Panc1 (cell line): ENCODE results near the gene SDC4. TPM values are rescaled to one million over a fixed set of nuclear protein-coding genes. Genes with fewer than 3 reads are reported as not detected.

Source experiments
- ATAC-seq: fragments of 200-7000 bp; cut with Tn5 transposase; 2 replicates; pipeline ENCODE4 v1.9.1; 2020; ENCODE audit warnings: mild to moderate bottlenecking, moderate library complexity
- BruUV-seq: library from RNA; stranded (reverse); fragments of 400-500 nt; replicated peaks from 2 replicates; lab custom pipeline; 2021; lab: Mats Ljungman, UMichigan
- CTCF ChIA-PET: fragments of 300-600 bp; sonication (Branson Sonifier 250); formaldehyde crosslinking; loops from one replicate; lab custom pipeline; 2022; ENCODE audit warnings: antibody characterized with exemption; lab: Charles Lee
- POLR2A ChIA-PET: fragments of 300-600 bp; sonication (Branson Sonifier 250); formaldehyde crosslinking; loops from one replicate; lab custom pipeline; 2022; ENCODE audit warnings: antibody characterized with exemption; lab: Charles Lee
- DNase-seq: peaks from one replicate; pipeline ENCODE4 v3.0.0-alpha.2; 2010; ENCODE audit warnings: low read depth, low spot score
- H3K27ac ChIP-seq: 2 replicates; pipeline ENCODE4 v1.5.1; 2011; ENCODE audit warnings: mild to moderate bottlenecking, low read length, inconsistent platforms
- H3K27me3 ChIP-seq: fragments of 200-500 bp; sonication (Bioruptor generic); 2 replicates; pipeline ENCODE4 v1.6.0; 2014; ENCODE audit warnings: low read length, inconsistent platforms; ENCODE audit not compliant: control insufficient read depth, insufficient read depth
- H3K36me3 ChIP-seq: fragments of 200-500 bp; sonication (Bioruptor generic); 2 replicates; pipeline ENCODE4 v1.5.1; 2014; ENCODE audit warnings: inconsistent platforms, mild to moderate bottlenecking, low read length, moderate library complexity; ENCODE audit not compliant: control insufficient read depth, insufficient read depth
- H3K4me1 ChIP-seq: 2 replicates; pipeline ENCODE4 v1.5.1; 2011; ENCODE audit warnings: inconsistent platforms, mild to moderate bottlenecking, low read length, moderate library complexity; ENCODE audit not compliant: control insufficient read depth, insufficient read depth
- H3K4me3 ChIP-seq, 2 experiments: 2 replicates each; pipeline ENCODE4 v1.5.1; 2011 to 2012; ENCODE audit warnings: low read depth in 2 of 2, low read length in 2 of 2, mild to moderate bottlenecking in 2 of 2, inconsistent platforms in 1 of 2, moderate library complexity in 1 of 2
- H3K9me3 ChIP-seq: fragments of 200-500 bp; sonication (Bioruptor generic); 2 replicates; pipeline ENCODE4 v1.5.1; 2014; ENCODE audit warnings: low read depth, mild to moderate bottlenecking, inconsistent platforms, low read length, moderate library complexity; ENCODE audit not compliant: control insufficient read depth, insufficient read depth
- POLR2AphosphoS5 ChIP-seq: IDR thresholded peaks from 2 replicates; pipeline ENCODE4 v1.6.1; 2012; ENCODE audit warnings: mild to moderate bottlenecking, low read depth, low read length, moderate library complexity
- SIN3A ChIP-seq: IDR thresholded peaks from 2 replicates; pipeline ENCODE4 v1.6.1; 2012; ENCODE audit warnings: low read depth, mild to moderate bottlenecking, low read length, moderate library complexity, borderline replicate concordance; ENCODE audit not compliant: insufficient read depth
- TCF7L2 ChIP-seq: IDR thresholded peaks from 2 replicates; pipeline ENCODE4 v1.6.1; 2011; ENCODE audit warnings: mild to moderate bottlenecking, low read depth, low read length, inconsistent platforms
- in situ Hi-C: cut with HindIII; loops from 2 replicates; pipeline ENCODE4 v1.10.0; 2016; ENCODE audit warnings: low sequenced_read_pairs, low pct_unique_long_range_greater_than_20kb
- intact Hi-C: fragments of 100-400 bp; cut with micrococcal nuclease; formaldehyde crosslinking; loops from one replicate; pipeline ENCODE4 v1.10.0; 2022; ENCODE audit not compliant: unreplicated experiment
- total RNA-seq: library from RNA; stranded (reverse); gene quantifications from one replicate; pipeline ENCODE4 v1.2.1, GENCODE V29; 2021; ENCODE audit not compliant: unreplicated experiment
- TF ChIP-seq, protein P1 (sequence below), 2 experiments: IDR thresholded peaks; 2 replicates each; pipeline ENCODE4 v1.6.1; 2011 to 2012; ENCODE audit warnings: low read depth in 2 of 2, control low read depth in 1 of 2, low read length in 1 of 2, mild to moderate bottlenecking in 1 of 2, moderate library complexity in 1 of 2; ENCODE audit not compliant: insufficient read depth in 1 of 2
- TF ChIP-seq, protein P2 (sequence below): fragments of 450-650 bp; IDR thresholded peaks from 2 replicates; pipeline ENCODE4 v1.5.1; 2017; ENCODE audit warnings: mild to moderate bottlenecking

SDC4 gene
- total RNA-seq, 1 experiment from 2014 or later: 93.3 TPM

DNA sequence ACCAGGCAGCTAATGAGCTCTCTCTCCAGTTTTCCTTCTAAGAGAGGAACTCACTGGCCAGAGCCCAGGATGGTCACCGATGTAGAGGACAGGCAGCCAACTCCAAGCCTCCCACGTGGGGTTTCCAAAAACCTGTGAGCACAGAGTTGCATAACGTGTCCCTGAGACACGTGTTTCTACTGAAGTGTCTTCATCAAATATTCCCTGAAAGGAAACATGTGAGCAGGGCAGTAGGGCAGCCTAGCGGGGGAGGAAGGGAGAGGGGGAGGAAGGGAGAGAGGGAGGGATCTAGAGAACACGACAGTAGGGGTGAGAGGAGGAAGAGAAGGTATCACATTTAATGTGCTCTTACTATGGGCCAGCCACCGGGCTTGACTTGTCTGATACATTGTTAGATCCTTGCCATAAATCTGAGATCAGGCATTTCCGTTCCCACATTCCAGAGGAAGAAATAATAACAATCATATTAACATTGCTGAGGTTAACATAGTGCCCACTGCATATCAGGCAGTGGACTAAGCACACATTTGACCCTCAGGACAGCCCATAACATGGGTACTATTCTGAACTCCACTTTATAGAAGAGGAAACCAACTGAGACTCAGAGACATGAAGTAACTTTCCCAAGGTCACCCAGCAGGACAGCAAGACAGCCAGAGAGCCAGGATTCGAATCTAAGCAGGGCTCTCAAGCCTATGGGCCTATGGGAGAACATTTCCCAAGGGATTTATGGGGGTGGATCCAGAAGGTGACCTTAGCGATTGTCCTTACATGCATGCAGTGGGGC lies 10.3 kb upstream of the SDC4 start:
- H3K4me3 ChIP-seq: no peak overlapping the region
- H3K27ac ChIP-seq: no peak overlapping the region
- CTCF ChIA-PET: interaction anchor here (1.7 kb wide), 1 partner anchor 78 kb away, joined by 5 read pairs; no protein-coding TSS in a partner anchor
- BruUV-seq: no TSS peak
- intact Hi-C loops: no loop called here
- ATAC-seq (no peak), DNase-seq (no peak)
- H3K27me3 ChIP-seq: no peaks in the 10 kb centered on the region
- no peaks in the 10 kb centered on the region for H3K36me3 ChIP-seq
- peaks cover 27% of the 10 kb centered on the region for H3K4me1 ChIP-seq
- in situ Hi-C loops: no loop called here
- TF ChIP-seq TCF7L2: no peak
- TF ChIP-seq, protein P1, sequence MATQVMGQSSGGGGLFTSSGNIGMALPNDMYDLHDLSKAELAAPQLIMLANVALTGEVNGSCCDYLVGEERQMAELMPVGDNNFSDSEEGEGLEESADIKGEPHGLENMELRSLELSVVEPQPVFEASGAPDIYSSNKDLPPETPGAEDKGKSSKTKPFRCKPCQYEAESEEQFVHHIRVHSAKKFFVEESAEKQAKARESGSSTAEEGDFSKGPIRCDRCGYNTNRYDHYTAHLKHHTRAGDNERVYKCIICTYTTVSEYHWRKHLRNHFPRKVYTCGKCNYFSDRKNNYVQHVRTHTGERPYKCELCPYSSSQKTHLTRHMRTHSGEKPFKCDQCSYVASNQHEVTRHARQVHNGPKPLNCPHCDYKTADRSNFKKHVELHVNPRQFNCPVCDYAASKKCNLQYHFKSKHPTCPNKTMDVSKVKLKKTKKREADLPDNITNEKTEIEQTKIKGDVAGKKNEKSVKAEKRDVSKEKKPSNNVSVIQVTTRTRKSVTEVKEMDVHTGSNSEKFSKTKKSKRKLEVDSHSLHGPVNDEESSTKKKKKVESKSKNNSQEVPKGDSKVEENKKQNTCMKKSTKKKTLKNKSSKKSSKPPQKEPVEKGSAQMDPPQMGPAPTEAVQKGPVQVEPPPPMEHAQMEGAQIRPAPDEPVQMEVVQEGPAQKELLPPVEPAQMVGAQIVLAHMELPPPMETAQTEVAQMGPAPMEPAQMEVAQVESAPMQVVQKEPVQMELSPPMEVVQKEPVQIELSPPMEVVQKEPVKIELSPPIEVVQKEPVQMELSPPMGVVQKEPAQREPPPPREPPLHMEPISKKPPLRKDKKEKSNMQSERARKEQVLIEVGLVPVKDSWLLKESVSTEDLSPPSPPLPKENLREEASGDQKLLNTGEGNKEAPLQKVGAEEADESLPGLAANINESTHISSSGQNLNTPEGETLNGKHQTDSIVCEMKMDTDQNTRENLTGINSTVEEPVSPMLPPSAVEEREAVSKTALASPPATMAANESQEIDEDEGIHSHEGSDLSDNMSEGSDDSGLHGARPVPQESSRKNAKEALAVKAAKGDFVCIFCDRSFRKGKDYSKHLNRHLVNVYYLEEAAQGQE (IDR thresholded peaks at IDR 0.05; ENCODE audit: insufficient read depth in 1 of 2, low read depth in 2 of 2, low read length in 1 of 2): no peak
- TF ChIP-seq, protein P2, sequence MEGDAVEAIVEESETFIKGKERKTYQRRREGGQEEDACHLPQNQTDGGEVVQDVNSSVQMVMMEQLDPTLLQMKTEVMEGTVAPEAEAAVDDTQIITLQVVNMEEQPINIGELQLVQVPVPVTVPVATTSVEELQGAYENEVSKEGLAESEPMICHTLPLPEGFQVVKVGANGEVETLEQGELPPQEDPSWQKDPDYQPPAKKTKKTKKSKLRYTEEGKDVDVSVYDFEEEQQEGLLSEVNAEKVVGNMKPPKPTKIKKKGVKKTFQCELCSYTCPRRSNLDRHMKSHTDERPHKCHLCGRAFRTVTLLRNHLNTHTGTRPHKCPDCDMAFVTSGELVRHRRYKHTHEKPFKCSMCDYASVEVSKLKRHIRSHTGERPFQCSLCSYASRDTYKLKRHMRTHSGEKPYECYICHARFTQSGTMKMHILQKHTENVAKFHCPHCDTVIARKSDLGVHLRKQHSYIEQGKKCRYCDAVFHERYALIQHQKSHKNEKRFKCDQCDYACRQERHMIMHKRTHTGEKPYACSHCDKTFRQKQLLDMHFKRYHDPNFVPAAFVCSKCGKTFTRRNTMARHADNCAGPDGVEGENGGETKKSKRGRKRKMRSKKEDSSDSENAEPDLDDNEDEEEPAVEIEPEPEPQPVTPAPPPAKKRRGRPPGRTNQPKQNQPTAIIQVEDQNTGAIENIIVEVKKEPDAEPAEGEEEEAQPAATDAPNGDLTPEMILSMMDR: no peak
- TF ChIP-seq SIN3A: no peak
- no peak for TF ChIP-seq POLR2AphosphoS5
- POLR2A ChIA-PET: no interaction called here
- no peaks in the 10 kb centered on the region for H3K9me3 ChIP-seq

DNA sequence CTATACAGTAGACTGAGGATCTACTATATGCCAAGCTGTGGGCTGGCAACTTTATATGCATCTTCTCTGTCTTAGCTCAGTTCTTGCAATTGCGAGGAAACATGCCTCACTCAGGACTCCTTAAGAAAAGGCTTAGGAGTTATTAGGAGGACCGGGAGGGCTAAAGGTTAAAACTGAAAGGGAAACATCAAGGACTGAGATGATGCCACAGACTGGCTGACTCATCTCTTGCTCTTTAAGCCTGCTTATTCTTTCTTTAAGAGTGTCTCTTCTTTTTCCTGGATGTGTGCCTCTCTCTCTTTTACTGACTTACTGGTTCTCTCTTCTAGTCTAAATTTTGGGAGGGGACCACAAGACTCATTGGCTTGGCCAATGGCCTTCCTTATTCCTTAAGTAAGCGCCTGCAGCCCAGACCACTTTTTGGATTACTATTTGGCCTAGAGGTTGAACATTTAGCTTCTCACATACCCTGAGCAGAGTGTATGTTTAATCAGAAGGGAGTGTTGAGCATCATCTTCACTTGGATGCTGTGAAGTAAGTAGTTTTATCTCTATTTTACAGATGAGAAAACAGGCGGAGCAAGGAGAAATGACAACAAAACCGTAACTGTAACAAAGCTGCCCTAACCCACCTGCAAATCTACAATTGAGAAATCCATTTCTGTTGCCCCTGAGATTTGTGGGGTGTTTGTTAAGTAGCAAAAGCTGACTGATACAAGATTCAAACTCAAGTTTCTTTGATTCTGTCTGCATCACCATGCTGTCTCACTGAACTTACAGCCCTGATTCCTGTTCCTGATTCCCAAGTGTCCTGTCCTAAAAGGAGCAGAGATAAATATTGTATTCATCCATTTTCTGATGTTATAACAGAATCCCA lies 7.2 kb upstream of the SDC4 start:
- Histone ChIP-seq H3K36me3 (no peaks in the 10 kb centered on the region), H3K4me3 (no peak overlapping the region), H3K27ac (no peak overlapping the region), H3K4me1 (peaks cover 16% of the 10 kb centered on the region), H3K27me3 (no peaks in the 10 kb centered on the region), H3K9me3 (no peaks in the 10 kb centered on the region)
- ChIA-PET CTCF (no interaction called here), POLR2A (interaction anchor here (0.6 kb wide), 2 partner anchors 30 to 445 kb away, joined by 3 to 12 read pairs; no protein-coding TSS in a partner anchor)
- TF ChIP-seq, protein P1 (IDR thresholded peaks at IDR 0.05; ENCODE audit: insufficient read depth in 1 of 2, low read depth in 2 of 2, low read length in 1 of 2): no peak
- TF ChIP-seq, protein P2: no peak
- TF ChIP-seq TCF7L2: no peak
- no peak for TF ChIP-seq SIN3A
- TF ChIP-seq POLR2AphosphoS5: no peak
- no TSS peak for BruUV-seq
- in situ Hi-C loops (no loop called here), intact Hi-C loops (no loop called here)
- ATAC-seq (no peak), DNase-seq (no peak)
